ENCODE measurements around the gene ABCC10. TPM values are rescaled to one million over a fixed set of nuclear protein-coding genes. Genes with fewer than 3 reads are reported as not detected.

The ABCC10 gene
- polyA plus RNA-seq, 3 donors: 7.6 to 32.8 (median 10.2) TPM

DNA sequence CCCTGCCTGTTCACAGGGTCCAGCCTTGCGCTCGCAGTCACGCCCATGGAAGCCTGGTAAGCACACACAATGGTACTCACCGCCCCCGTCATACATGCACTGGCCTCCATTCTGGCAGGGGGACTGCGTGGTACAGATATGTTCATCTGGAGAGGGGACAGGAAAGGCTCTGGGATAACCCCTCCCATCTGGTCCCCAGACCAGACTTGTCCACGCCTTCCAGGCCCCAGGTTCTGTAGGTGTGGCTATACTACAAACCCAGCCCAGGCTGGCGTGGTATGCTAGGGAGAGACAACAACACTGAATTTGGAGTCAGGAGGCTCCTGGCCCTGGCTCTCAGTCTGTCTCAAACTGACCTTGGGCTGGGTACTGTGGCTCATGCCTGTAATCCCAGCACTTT is 24.6 kb downstream of the ABCC10 start:
- no peak overlapping the region for H3K4me3 ChIP-seq (replicated peaks in 1 of 3; ENCODE audit: low read depth in 2 of 3, low read length in 3 of 3)
- H2AFZ ChIP-seq (ENCODE audit: insufficient read depth, low read depth, low read length, poor library complexity, severe bottlenecking): no peak overlapping the region
- intact Hi-C loops (cut with micrococcal nuclease): no loop called here
- H3K4me1 ChIP-seq (ENCODE audit: control insufficient read depth in 1 of 2, insufficient read depth in 2 of 2, low read length in 2 of 2): peaks cover 12 to 20% of the 10 kb centered on the region in 2 donors
- TF ChIP-seq, protein P1, sequence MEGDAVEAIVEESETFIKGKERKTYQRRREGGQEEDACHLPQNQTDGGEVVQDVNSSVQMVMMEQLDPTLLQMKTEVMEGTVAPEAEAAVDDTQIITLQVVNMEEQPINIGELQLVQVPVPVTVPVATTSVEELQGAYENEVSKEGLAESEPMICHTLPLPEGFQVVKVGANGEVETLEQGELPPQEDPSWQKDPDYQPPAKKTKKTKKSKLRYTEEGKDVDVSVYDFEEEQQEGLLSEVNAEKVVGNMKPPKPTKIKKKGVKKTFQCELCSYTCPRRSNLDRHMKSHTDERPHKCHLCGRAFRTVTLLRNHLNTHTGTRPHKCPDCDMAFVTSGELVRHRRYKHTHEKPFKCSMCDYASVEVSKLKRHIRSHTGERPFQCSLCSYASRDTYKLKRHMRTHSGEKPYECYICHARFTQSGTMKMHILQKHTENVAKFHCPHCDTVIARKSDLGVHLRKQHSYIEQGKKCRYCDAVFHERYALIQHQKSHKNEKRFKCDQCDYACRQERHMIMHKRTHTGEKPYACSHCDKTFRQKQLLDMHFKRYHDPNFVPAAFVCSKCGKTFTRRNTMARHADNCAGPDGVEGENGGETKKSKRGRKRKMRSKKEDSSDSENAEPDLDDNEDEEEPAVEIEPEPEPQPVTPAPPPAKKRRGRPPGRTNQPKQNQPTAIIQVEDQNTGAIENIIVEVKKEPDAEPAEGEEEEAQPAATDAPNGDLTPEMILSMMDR (IDR thresholded peaks at IDR 0.05): no peak
- no peak overlapping the region for H3K4me3 Mint-ChIP-seq
- H3K27ac Mint-ChIP-seq: no peak overlapping the region
- WGBS (ENCODE audit: insufficient coverage): 98% methylated on average over 5 of the region's 8 CpGs
- H3K27me3 ChIP-seq (ENCODE audit: control insufficient read depth in 2 of 2, insufficient read depth in 2 of 2, low read length in 2 of 2): peaks cover 13 to 23% of the 10 kb centered on the region in 2 donors
- H3K9me3 ChIP-seq (replicated peaks in 1 of 2; ENCODE audit: control insufficient read depth in 1 of 2, insufficient read depth in 1 of 2, low read length in 2 of 2): no peaks in the 10 kb centered on the region
- H3K27me3 Mint-ChIP-seq (ENCODE audit: low read depth in 3 of 3): peaks cover 24 to 30% (median 28%) of the 10 kb centered on the region in 3 donors
- H3K4me1 Mint-ChIP-seq: peaks cover 14% of the 10 kb centered on the region
- H3K79me2 ChIP-seq (ENCODE audit: insufficient read depth, low read length): no peaks in the 10 kb centered on the region
- H3K36me3 Mint-ChIP-seq: peaks cover 72 to 73% of the 10 kb centered on the region in 2 donors
- peaks cover 55 to 65% of the 10 kb centered on the region in 2 donors for H3K36me3 ChIP-seq (replicated peaks in 1 of 2; ENCODE audit: control insufficient read depth in 1 of 2, insufficient read depth in 2 of 2, low read length in 2 of 2)
- H3K4me2 ChIP-seq (replicated peaks; ENCODE audit: extremely low read depth, low read length, poor library complexity, severe bottlenecking): no peak overlapping the region
- no peak for DNase-seq
- H4K20me1 ChIP-seq (ENCODE audit: insufficient read depth, low read length): no peaks in the 10 kb centered on the region
- peaks cover 0 to 19% (median 5%) of the 10 kb centered on the region in 7 donors for H3K9me3 Mint-ChIP-seq
- H3K9ac ChIP-seq (ENCODE audit: insufficient read depth, low read length, poor library complexity, severe bottlenecking): no peak overlapping the region
- no peak overlapping the region for H3K27ac ChIP-seq (ENCODE audit: low read depth in 1 of 2, low read length in 2 of 2)

DNA sequence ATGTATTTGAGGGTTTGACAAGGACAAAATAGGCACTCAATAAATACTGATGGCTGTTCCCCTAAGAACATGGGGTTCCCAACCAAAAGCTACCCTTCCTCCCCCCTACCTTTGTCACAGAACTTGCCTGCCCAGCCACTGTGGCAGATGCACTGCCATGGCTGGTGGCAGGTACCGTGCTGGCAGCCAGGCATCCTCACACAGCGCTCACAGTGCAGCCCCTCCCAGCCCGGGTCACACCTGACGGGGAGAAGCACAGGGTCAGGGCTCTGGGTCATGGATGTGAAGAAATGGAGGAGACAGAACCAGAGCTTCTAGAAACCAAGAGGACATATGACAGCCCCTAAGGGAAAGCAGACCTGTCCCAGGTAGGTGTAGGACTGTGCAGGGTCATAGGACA is 25.6 kb downstream of the ABCC10 start:
- Histone ChIP-seq H3K36me3 (replicated peaks in 1 of 2; ENCODE audit: control insufficient read depth in 1 of 2, insufficient read depth in 2 of 2, low read length in 2 of 2) (peaks cover 46 to 55% of the 10 kb centered on the region in 2 donors), H3K4me2 (replicated peaks; ENCODE audit: extremely low read depth, low read length, poor library complexity, severe bottlenecking) (no peak overlapping the region)

More for the DNA sequence above, 25.6 kb downstream of the ABCC10 start:
- Histone ChIP-seq H3K4me1 (ENCODE audit: control insufficient read depth in 1 of 2, insufficient read depth in 2 of 2, low read length in 2 of 2) (peaks cover 12 to 20% of the 10 kb centered on the region in 2 donors), H3K27me3 (ENCODE audit: control insufficient read depth in 2 of 2, insufficient read depth in 2 of 2, low read length in 2 of 2) (peaks cover 17 to 33% of the 10 kb centered on the region in 2 donors), H4K20me1 (ENCODE audit: insufficient read depth, low read length) (no peaks in the 10 kb centered on the region), H3K9ac (ENCODE audit: insufficient read depth, low read length, poor library complexity, severe bottlenecking) (no peak overlapping the region), H3K4me3 (replicated peaks in 1 of 3; ENCODE audit: low read depth in 2 of 3, low read length in 3 of 3) (no peak overlapping the region), H3K27ac (ENCODE audit: low read depth in 1 of 2, low read length in 2 of 2) (no peak overlapping the region), H3K9me3 (replicated peaks in 1 of 2; ENCODE audit: control insufficient read depth in 1 of 2, insufficient read depth in 1 of 2, low read length in 2 of 2) (no peaks in the 10 kb centered on the region), H2AFZ (ENCODE audit: insufficient read depth, low read depth, low read length, poor library complexity, severe bottlenecking) (no peak overlapping the region), H3K79me2 (ENCODE audit: insufficient read depth, low read length) (no peaks in the 10 kb centered on the region)
- H3K36me3 Mint-ChIP-seq: peaks cover 63 to 65% of the 10 kb centered on the region in 2 donors
- 100% methylated on average over 2 of the region's 4 CpGs for WGBS (ENCODE audit: insufficient coverage)
- H3K4me1 Mint-ChIP-seq: peaks cover 14% of the 10 kb centered on the region
- no peak overlapping the region for H3K27ac Mint-ChIP-seq
- intact Hi-C loops (cut with micrococcal nuclease): no loop called here
- no peak for DNase-seq
- TF ChIP-seq, protein P1 (IDR thresholded peaks at IDR 0.05): no peak
- peaks cover 0 to 25% (median 8%) of the 10 kb centered on the region in 7 donors for H3K9me3 Mint-ChIP-seq
- H3K4me3 Mint-ChIP-seq: no peak overlapping the region
- H3K27me3 Mint-ChIP-seq (ENCODE audit: low read depth in 3 of 3): peaks cover 33 to 39% (median 34%) of the 10 kb centered on the region in 3 donors
